HG03432 (cell line): ENCODE results near the gene PBX1.

Experiments
- ATAC-seq: cut with Tn5 transposase; IDR thresholded peaks from one replicate; pipeline ENCODE4 v1.9.1; 2021; ENCODE audit warnings: mild to moderate bottlenecking, moderate library complexity; ENCODE audit not compliant: unreplicated experiment

The PBX1 gene

GRCh38 chr1:164895026-164895912 lies 336.3 kb downstream of the PBX1 start:
- ATAC-seq = no peak

- ATAC-seq = no peak
These were observed 342.0 kb downstream of the PBX1 start for GRCh38 chr1:164901031-164901430.
